Femur (tissue), 1 donor: ENCODE measurements around the gene CBX2.

Experiments used
- DNase-seq: peaks from one replicate; pipeline ENCODE4 v3.0.0-alpha.2; 2017

Gene CBX2

DNA sequence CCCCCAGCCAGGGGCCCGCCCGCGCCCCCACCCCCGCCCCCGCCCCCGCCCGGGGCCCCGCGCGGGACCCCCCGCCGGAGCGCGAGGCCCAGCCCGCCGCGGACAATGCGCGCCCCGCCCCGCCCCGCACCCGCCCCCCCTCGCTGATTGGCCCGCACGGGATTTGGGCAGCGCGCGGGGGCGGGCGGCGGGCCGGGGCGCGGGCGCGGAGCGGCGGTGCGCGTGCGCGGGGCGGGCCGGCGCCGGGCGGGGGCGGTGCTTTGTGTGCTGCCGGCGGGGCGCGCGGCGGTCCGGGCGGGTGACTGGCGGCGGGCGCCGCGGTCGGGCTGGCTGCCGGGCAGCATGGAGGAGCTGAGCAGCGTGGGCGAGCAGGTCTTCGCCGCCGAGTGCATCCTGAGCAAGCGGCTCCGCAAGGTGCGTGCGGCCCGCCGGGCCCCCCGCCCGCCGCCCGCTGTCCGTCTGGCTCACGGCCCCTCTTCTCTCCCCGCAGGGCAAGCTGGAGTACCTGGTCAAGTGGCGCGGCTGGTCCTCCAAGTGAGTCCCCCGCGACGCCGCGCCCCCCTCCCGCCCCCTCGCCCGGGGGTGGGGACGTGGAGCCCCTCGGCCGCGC is at the start of gene CBX2:
TSS of gene CBX2 (plus strand) at position 255 of the 610 bp plus-strand sequence. CDS start at position 343, 88 bp downstream.
- peak; percentile 88 for DNase-seq

GRCh38 chr17:79728169-79728907 is 49.6 kb upstream of the CBX2 start:
- DNase-seq, result peak; percentile 93

DNA sequence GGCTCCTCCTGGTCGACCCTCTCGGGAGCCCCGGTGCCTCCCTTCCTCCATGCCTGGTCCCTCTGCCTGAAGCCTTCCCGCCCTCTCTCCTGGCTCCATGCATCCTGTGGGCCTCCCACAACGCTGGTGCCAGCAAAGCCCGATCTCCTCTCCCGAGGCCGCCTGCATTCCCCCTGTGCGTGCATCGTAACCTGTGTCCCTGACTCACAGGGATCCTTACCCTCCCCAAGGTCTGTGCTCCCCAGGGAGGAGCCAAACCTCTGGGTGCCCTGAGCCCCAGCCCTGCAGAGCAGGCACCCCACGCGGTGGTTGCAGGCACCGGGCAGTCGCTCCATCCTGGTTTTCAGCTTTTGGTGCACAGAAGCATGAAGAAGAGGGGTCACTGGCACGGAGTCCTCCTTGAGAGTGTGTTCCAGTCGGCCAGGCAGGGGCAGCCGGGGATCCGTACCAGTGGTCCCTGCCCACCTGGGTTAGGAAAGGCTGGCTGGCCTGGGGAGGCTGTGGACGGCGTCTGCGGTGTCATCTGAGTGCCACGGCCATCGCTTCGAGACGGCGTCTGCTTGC is 49.0 kb upstream of the CBX2 start:
- peak; percentile 30 for DNase-seq

GRCh38 chr17:79729761-79730160 is 48.2 kb upstream of the CBX2 start:
- no peak for DNase-seq

- DNase-seq, result no peak
Observed at GRCh38 chr17:79730437-79730768, 47.5 kb upstream of the CBX2 start.

GRCh38 chr17:79730769-79731483 is 47.0 kb upstream of the CBX2 start, which contains the start of gene ENPP7:
Gene ENPP7, plus strand, starts transcription at chr17:79730943. Its CDS starts 197 bp downstream, at chr17:79731140.
- DNase-seq, result no peak

- DNase-seq, result no peak
Observed at GRCh38 chr17:79732254-79732653, 45.7 kb upstream of the CBX2 start.

DNA sequence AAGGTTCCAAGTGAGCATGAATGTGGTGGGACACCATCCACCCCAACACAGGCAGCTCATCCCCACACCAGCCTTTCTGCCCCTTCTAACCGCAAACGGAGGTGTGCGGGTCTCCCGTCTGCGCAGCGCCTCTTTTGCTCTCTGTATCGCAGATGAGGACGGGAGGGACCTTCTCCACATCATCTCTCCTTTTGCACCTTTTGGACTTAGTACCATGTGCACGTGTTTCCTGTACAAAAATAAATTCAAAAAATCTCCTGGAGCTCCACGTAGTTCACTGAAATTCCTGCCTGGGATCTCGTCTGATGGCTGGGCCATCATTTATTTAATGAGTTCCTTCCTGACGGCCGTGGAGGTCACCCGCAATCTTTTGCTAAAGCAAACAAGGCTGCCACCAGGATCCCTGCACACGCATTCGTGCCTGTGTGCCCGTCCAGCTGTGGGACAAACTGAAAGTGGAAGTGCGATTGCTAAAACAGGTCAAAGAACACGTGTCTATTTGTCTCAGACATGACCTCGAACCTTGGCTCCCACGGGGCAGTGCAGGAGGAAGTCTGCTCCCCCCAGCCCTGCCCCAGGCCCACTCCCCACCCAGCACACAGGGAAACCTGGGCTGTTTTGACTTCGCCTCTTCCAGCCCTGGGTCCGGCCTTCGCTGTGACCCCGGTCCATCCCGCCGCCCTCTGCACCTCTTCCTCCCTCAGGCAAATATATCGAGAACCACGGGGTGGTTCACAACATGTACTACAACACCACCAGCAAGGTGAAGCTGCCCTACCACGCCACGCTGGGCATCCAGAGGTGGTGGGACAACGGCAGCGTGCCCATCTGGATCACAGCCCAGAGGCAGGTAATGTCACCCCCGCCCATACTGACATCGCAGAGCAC is 44.9 kb upstream of the CBX2 start:
- no peak for DNase-seq

GRCh38 chr17:79733692-79734070 is 44.3 kb upstream of the CBX2 start:
- DNase-seq, result no peak

DNA sequence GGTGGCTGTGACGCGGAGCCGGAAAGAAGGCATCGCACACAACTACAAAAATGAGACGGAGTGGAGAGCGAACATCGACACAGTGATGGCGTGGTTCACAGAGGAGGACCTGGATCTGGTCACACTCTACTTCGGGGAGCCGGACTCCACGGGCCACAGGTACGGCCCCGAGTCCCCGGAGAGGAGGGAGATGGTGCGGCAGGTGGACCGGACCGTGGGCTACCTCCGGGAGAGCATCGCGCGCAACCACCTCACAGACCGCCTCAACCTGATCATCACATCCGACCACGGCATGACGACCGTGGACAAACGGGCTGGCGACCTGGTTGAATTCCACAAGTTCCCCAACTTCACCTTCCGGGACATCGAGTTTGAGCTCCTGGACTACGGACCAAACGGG is 42.9 kb upstream of the CBX2 start:
- DNase-seq, result no peak

DNA sequence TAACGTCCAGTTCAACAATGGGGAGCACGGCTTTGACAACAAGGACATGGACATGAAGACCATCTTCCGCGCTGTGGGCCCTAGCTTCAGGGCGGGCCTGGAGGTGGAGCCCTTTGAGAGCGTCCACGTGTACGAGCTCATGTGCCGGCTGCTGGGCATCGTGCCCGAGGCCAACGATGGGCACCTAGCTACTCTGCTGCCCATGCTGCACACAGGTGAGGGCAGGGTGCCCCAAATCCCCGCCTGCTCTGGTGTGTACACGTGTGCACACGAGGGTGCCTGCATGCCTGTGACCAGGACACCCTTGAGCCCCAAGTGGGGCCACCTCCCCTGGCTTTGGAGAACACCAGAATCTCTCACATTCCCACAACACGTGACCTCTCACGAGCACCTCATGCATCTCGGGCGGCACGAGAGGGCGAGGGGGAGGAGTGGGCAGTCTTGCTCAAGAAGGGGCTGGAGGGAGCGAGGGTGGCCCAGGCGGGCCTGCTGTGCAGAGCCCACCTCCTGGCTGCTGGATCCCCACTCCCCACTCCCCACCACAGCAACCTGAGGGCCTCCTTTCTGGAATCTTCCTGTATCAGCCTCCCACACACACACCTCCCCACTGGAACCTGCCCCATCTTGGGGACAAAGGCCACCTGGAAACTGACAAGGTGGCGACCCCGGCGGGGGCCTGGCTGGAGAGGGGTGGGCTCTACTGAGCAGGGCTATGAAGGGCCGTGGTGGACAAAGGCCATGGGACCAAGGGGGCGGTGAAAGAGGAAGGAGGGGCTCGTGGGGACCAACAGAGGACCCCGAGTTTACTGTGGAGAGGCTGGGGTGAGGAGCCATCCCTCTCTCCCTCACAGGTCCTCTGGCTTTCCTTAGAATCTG is 40.7 kb upstream of the CBX2 start:
- no peak for DNase-seq

- no peak for DNase-seq
Observed at GRCh38 chr17:79737922-79738578, 39.9 kb upstream of the CBX2 start.

DNA sequence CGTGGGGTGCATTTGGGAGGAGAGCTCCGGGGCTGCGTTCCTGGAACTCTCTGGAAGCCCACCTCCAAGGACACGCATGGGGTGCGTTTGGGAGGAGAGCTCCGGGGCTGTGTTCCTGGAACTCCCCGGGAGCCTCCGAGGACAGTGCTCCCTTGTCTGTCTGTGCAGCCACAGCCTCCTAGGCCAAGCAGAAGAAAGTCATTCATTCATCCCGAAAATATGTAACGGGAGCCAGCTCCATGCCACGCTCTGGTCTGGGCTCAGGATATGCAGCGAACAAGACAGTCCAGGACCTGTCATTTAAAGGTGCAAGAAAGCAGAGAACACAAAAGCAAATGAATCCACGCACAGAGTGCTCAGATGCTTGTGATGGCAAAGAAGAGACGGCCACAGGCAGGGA is 39.3 kb upstream of the CBX2 start:
- no peak for DNase-seq

GRCh38 chr17:79739148-79740062 is 38.5 kb upstream of the CBX2 start:
- DNase-seq, result no peak

DNA sequence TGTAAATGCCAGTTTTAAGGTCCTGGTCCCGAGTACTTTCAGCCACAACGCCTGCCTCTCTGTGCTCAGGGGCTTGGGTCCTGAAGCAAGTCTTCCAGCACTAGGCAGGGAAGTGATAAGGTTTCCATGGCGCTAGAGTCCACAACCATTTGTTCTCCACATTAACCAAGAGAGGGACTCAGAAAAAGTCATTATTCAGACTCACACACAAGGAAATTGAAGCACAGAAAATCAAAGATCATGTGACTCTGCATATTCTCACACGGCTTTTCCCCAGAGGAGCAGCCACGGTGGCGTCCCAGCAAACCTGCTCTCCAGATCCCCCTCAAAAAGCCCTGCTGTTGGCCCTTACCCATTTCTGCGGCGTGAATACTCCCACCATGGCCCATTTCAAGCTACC is 37.5 kb upstream of the CBX2 start:
- no peak for DNase-seq

- DNase-seq, result no peak
Observed at GRCh38 chr17:79741401-79741750, 36.6 kb upstream of the CBX2 start.

DNA sequence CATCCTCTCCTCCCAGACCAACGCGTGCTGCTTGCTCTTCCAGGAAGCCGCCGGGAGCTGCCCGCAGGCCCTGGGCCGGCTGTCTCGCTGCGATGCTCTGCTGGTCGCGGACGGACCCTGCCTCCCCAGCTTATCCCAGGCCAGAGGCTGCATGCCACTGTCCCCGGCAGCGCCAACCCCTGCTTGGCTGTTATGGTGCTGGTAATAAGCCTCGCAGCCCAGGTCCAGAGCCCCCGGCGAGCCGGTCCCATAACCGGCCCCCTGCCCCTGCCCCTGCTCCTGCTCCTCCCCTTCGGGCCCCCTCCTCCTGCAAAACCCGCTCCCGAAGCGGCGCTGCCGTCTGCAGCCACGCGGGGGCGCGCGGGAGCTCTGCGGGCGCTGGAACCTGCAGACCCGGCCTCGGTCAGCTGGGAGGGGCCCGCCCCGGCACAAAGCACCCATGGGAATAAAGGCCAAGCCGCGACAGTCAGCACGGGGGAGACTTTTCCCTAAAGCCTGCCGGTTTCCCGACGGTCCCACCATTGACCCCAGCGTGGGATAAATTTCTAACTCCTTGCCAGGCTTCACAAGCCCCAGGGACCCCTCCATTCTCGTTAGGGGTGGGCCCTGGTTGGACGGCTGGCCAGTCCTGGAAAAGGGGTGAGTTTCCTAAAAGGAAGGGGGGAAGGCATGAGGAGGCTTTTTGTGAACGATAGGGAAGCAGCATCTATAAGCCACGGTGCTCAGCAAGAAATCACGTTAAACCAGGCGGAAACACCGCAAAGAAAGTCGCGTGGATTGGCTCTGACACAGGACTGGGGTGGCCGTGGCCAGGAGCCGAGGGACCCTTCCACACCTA is 36.0 kb upstream of the CBX2 start:
- DNase-seq, result peak; percentile 86

DNA sequence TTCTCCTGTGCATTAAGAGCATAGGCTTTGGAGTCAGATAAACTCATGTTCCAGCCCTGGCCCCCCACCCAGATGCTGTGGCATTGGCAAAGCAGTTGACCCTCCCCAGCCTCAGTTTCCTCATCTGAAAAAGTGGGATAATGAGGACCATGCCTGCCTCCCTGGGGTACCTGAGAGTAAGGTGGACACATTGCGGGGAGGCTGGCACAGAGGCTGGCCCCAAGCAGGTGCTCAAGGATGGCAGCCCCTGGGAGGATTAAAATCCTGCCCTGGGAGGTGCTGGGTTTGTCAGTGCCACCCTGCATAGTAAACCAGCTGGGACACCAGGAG is 35.4 kb upstream of the CBX2 start:
- DNase-seq, result no peak

DNA sequence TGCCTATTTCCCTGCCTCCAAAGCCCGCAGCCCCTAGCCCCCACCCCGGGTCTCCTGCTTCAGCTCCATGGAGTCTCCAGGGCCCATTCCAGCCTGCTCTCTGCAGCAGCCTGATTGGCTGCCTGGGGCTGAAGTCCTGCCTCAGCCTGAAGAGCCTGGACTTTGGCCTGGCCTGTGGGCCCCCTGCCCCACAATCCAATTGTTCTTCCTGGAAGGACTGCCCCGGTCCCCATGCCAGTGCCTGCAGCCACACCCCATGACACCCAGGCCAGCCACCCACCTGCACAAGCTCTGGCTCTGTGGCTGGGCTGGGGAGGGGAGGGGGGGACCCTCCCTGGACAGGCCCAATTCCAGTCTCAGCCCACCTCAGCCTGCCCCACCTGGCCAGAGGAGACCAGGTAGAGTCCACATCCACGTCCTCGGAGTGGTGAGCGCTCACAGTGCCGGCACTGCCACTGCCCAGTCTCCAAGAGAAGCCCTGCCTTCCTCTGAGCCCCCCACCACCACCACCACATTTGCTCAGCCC is 34.9 kb upstream of the CBX2 start:
- no peak for DNase-seq
